HepG2 (cell line): ENCODE results near the gene CREG2. TPM values are rescaled to one million over a fixed set of nuclear protein-coding genes. Genes with fewer than 3 reads are reported as not detected.

Experiments
- ATAC-seq: fragments of 200-7000 bp; cut with Tn5 transposase; 3 replicates; pipeline ENCODE4 v1.9.1; 2020; ENCODE audit warnings: mild to moderate bottlenecking, moderate library complexity
- BruUV-seq: library from RNA; stranded (reverse); fragments of 400-500 nt; replicated peaks from 2 replicates; lab custom pipeline; 2021; lab: Mats Ljungman, UMichigan
- CTCF ChIA-PET: fragments of 300-600 bp; formaldehyde crosslinking; extraction: SDS; loops from one replicate; lab custom pipeline; 2021; ENCODE audit warnings: low total read pairs, inconsistent platforms, low intra/inter-chr PET ratio; lab: Yijun Ruan, JAX
- POLR2A ChIA-PET: fragments of 350-600 bp; sonication (Branson Sonifier 250); formaldehyde crosslinking; loops from one replicate; lab custom pipeline; 2020; ENCODE audit warnings: antibody characterized with exemption, inconsistent platforms; lab: Yijun Ruan, JAX
- DNase-seq: peaks from one replicate; pipeline ENCODE4 v3.0.0-alpha.2; 2015; ENCODE audit warnings: low spot score
- FAIRE-seq: peaks from 3 replicates; lab custom pipeline; 2011; peaks lifted over from hg19 to GRCh38; lab: Jason Lieb, UNC
- H2AFZ ChIP-seq: one replicate; pipeline ENCODE4 v1.6.1; 2011; ENCODE audit warnings: low read length, inconsistent platforms
- H3K27ac ChIP-seq: fragments of 300-600 bp; 3 replicates; pipeline ENCODE4 v1.8.0; 2011; ENCODE audit warnings: mixed run types, mild to moderate bottlenecking, mixed read lengths, low read length, inconsistent platforms; ENCODE audit not compliant: insufficient read depth; ENCODE audit errors: extremely low read length
- H3K27me3 ChIP-seq, 2 experiments: fragments of 200-600 bp in 1 of 2; 2 replicates in 1 of 2; 3 replicates in 1 of 2; pipeline versions ENCODE4 v1.6.0 to v1.8.0; 2011; ENCODE audit warnings: low read length in 2 of 2, mild to moderate bottlenecking in 2 of 2, moderate library complexity in 2 of 2, inconsistent platforms in 1 of 2; ENCODE audit not compliant: insufficient read depth in 2 of 2, control insufficient read depth in 1 of 2
- H3K36me3 ChIP-seq, 2 experiments: fragments of 200-600 bp in 1 of 2; replicated peaks in 1 of 2; 2 replicates in 1 of 2; 3 replicates in 1 of 2; pipeline versions ENCODE4 v1.5.1 to v1.8.0; 2011; ENCODE audit warnings: low read length in 2 of 2, inconsistent platforms in 1 of 2; ENCODE audit not compliant: insufficient read depth in 2 of 2, control insufficient read depth in 1 of 2
- H3K4me1 ChIP-seq: 2 replicates; pipeline ENCODE4 v1.5.1; 2012; ENCODE audit warnings: low read length, inconsistent platforms; ENCODE audit not compliant: insufficient read depth
- H3K4me2 ChIP-seq: 2 replicates; pipeline ENCODE4 v1.6.0; 2011; ENCODE audit warnings: low read depth, low read length, inconsistent platforms
- H3K4me3 ChIP-seq, 3 experiments: fragments of 200-600 bp in 1 of 3; sonication (generic), shearing (Covaris generic) in 1 of 3; replicated peaks in 1 of 3; 2 replicates each; pipeline ENCODE4 v1.5.1; 2011 to 2016; ENCODE audit warnings: low read length in 3 of 3, inconsistent platforms in 2 of 3, low read depth in 2 of 3, mild to moderate bottlenecking in 2 of 3, control low read depth in 1 of 3, mixed read lengths in 1 of 3; ENCODE audit not compliant: insufficient read depth in 1 of 3
- H3K79me2 ChIP-seq: one replicate; pipeline ENCODE4 v1.6.1; 2011; ENCODE audit warnings: low read length, inconsistent platforms; ENCODE audit not compliant: insufficient read depth
- H3K9ac ChIP-seq: 2 replicates; pipeline ENCODE4 v1.6.0; 2011; ENCODE audit warnings: mild to moderate bottlenecking, low read depth, low read length, inconsistent platforms; ENCODE audit not compliant: insufficient read depth
- H3K9me3 ChIP-seq: 2 replicates; pipeline ENCODE4 v1.5.1; 2012; ENCODE audit warnings: mild to moderate bottlenecking, low read length
- H4K20me1 ChIP-seq: 2 replicates; pipeline ENCODE4 v1.6.0; 2011; ENCODE audit warnings: inconsistent platforms, mild to moderate bottlenecking, low read length, moderate library complexity; ENCODE audit not compliant: insufficient read depth
- DMAP1 ChIP-seq: IDR thresholded peaks from 2 replicates; pipeline ENCODE4 v1.6.1; 2016
- FOSL2 ChIP-seq: sonication (generic); formaldehyde crosslinking; IDR thresholded peaks from 2 replicates; pipeline ENCODE4 v1.4.0; 2020; ENCODE audit warnings: missing genetic modification reagents
- HNRNPK ChIP-seq: fragments of 200-400 bp; formaldehyde crosslinking; IDR thresholded peaks from 2 replicates; pipeline ENCODE4 v1.6.1; 2018; ENCODE audit warnings: low read length, low read depth, moderate library complexity, mild to moderate bottlenecking; ENCODE audit not compliant: poor library complexity, severe bottlenecking
- MBD4 ChIP-seq: IDR thresholded peaks from 2 replicates; pipeline ENCODE4 v1.6.1; 2012; ENCODE audit warnings: low read length, inconsistent platforms, borderline replicate concordance
- PCBP2 ChIP-seq: fragments of 200-400 bp; formaldehyde crosslinking; optimal IDR thresholded peaks from 2 replicates; pipeline ENCODE3; 2018; ENCODE audit warnings: low read length, low read depth; ENCODE audit not compliant: poor library complexity, severe bottlenecking
- SMC3 ChIP-seq: IDR thresholded peaks from 2 replicates; pipeline ENCODE4 v1.6.1; 2011; ENCODE audit warnings: low read length, improper control_type of control experiment
- TGIF2 ChIP-seq: IDR thresholded peaks from 2 replicates; pipeline ENCODE4 v1.6.1; 2016; ENCODE audit warnings: control low read depth, missing compliant biosample characterization
- ZFAT ChIP-seq: sonication (generic); formaldehyde crosslinking; conservative IDR thresholded peaks from 2 replicates; pipeline ENCODE4 v1.8.1; 2023; ENCODE audit warnings: missing genetic modification reagents, inconsistent platforms
- ZFP36L1 ChIP-seq: sonication (generic); formaldehyde crosslinking; IDR thresholded peaks from 2 replicates; pipeline ENCODE4 v1.8.0; 2022; ENCODE audit warnings: mild to moderate bottlenecking, missing genetic modification reagents, moderate library complexity
- ZKSCAN1 ChIP-seq: fragments of 150-350 bp; IDR thresholded peaks from 2 replicates; pipeline ENCODE4 v1.6.1; 2014; ENCODE audit warnings: low read length
- WGBS: methylation state at CpG from one replicate; pipeline ENCODE4 v1.1.6; 2017; ENCODE audit warnings: low lambda C conversion rate; 5-methylcytosine and 5-hydroxymethylcytosine counted together
- in situ Hi-C: cut with HindIII; loops from 2 replicates; pipeline ENCODE4 v1.10.0; 2017; ENCODE audit warnings: low pct_unique_long_range_greater_than_20kb; ENCODE audit not compliant: extremely low pct_ligation_motif_present
- intact Hi-C: fragments of 100-400 bp; cut with micrococcal nuclease; formaldehyde crosslinking; loops from one replicate; pipeline ENCODE4 v1.10.0; 2022; ENCODE audit not compliant: unreplicated experiment
- polyA plus RNA-seq, 8 experiments: library from polyadenylated mRNA; depleted of rRNA in 3 of 8; stranded (reverse) in 7 of 8; unstranded in 1 of 8; fragments of >200 nt; fragmentation: Illumina TruSeq in 4 of 8; extraction: Trizol in 4 of 8; gene quantifications; 2 replicates each; pipeline versions ENCODE4 v1.2.1 to v1.2.3, GENCODE V29; 2011 to 2016; ENCODE audit warnings: low read depth in 4 of 8, missing spikeins in 1 of 8, mixed read lengths in 1 of 8; ENCODE audit not compliant: insufficient read depth in 1 of 8
- total RNA-seq, 5 experiments: library from RNA; depleted of rRNA; stranded (reverse); fragments of >200 nt; fragmentation: Illumina TruSeq; extraction: Trizol; gene quantifications; 2 replicates each; pipeline ENCODE4 v1.2.3, GENCODE V29; 2016; ENCODE audit warnings: low read depth in 1 of 5
- TF ChIP-seq, protein P1 (sequence below): sonication (generic); formaldehyde crosslinking; IDR thresholded peaks from 2 replicates; pipeline ENCODE4 v1.8.1; 2023; ENCODE audit warnings: mild to moderate bottlenecking, moderate library complexity, missing genetic modification reagents
- TF ChIP-seq, protein P2 (sequence below): sonication (generic); formaldehyde crosslinking; IDR thresholded peaks from 2 replicates; pipeline ENCODE4 v1.4.0; 2020; ENCODE audit warnings: missing genetic modification reagents

CREG2 gene
- total and polyA plus RNA-seq, 2 of the 13 experiments (the other 11 are each of a cell fraction or from before 2014, with no cell fraction given) = 0.18 to 0.26 TPM

DNA sequence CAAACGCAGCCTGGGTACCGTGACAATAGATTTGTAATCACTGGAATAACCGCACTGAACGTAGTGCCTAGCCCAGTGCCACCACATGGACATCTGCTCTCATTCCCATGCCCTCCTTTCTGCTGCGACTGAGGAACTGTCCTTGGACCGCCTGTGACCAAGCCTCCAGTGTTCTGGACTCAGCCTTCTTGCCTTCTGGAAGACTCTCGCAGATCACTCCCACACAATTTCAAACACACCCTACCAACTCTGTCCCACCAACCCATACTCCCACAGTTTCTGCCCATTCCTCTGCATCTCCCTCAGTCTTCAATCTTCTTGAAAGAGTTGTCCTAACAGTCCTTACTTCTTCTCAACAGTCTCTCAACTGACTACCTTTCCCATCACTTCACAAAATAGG lies 80.9 kb downstream of the CREG2 start (continued):
- TF ChIP-seq TGIF2 (peak; percentile 21; the same call in 1 of the 2 replicates), DMAP1 (CRISPR knock-in tag) (no peak), SMC3 (no peak)

DNA sequence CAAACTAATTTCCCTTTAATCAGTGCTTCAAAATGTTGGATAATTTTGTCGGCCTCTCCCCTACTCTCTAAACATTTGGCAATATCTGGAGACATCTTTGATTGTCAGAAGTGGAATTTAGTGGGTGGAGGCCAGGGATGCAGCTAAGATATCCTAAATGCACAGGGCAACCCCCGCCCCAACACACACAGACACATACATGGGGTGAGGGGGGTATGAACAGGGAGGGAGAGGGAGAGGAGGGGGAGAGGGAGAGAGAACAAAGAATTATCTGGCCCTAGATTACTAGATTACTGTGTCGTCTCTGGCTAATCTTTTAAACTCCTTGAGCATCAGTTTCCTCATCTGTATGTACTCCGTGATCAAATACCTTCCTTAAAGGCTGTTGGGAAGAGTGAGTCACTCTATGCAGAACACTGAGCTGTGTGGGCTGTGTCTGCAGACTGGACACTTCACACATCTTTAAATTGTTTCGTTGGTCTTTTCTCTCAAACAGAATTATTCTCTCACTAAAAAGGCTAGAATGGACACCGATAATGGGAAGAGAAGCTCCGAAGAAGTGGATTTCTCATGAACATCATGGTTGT lies 81.7 kb downstream of the CREG2 start:
- ChIA-PET CTCF (interaction anchor here (0.6 kb wide), 1 partner anchor 25 kb away, joined by 3 read pairs; no protein-coding TSS in a partner anchor), POLR2A (no interaction called here)
- DNase-seq (no peak), ATAC-seq (no peak), FAIRE-seq (no peak)
- in situ Hi-C loops (no loop called here), intact Hi-C loops (loop anchor here (5.0 kb wide), 1 partner anchor 37 kb away; no protein-coding TSS in a partner anchor)
- WGBS = 66% methylated on average over 7 of the region's 7 CpGs
- no TSS peak for BruUV-seq
- Histone ChIP-seq H3K27ac (no peak overlapping the region), H3K4me1 (peaks cover 81% of the 10 kb centered on the region), H3K36me3 (peaks cover 0 to 29% of the 10 kb centered on the region in 2 experiments; a peak in 3 of 5 replicates), H3K4me3 (peak overlapping the region; percentile 76 to 95 (median 93)), H3K4me2 (peak overlapping the region; percentile 82), H3K27me3 (no peaks in the 10 kb centered on the region; a peak in 1 of 5 replicates), H3K9me3 (no peaks in the 10 kb centered on the region), H4K20me1 (peaks cover 61% of the 10 kb centered on the region), H2AFZ (no peak overlapping the region), H3K79me2 (peaks cover 78% of the 10 kb centered on the region), H3K9ac (peak overlapping the region; percentile 98)
- TF ChIP-seq ZFAT (CRISPR knock-in tag) = no peak
- peak; percentile 60 for TF ChIP-seq FOSL2 (CRISPR knock-in tag)
- peak; percentile 56; the same call in 1 of the 2 replicates for TF ChIP-seq MBD4
- TF ChIP-seq, protein P1, sequence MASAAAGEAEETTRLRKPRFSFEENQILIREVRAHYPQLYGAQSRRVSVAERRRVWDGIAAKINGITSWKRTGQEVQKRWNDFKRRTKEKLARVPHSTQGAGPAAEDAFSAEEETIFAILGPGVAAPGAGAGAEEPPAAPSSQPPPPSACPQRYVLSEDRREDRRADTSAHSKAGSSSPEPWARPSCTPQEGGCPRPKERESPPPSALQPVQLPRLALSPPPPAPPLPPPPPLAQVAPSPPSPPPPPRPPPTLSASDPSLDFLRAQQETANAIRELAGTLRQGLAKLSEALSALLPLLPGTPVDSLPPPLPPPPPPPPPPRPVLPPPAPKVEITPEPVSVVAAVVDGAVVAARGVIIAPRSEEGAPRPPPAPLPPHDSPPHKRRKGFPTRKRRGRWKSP (CRISPR knock-in tag) = 0 out of 2 replicates have a peak, but pooled peaks have one; percentile 19
- TF ChIP-seq, protein P2, sequence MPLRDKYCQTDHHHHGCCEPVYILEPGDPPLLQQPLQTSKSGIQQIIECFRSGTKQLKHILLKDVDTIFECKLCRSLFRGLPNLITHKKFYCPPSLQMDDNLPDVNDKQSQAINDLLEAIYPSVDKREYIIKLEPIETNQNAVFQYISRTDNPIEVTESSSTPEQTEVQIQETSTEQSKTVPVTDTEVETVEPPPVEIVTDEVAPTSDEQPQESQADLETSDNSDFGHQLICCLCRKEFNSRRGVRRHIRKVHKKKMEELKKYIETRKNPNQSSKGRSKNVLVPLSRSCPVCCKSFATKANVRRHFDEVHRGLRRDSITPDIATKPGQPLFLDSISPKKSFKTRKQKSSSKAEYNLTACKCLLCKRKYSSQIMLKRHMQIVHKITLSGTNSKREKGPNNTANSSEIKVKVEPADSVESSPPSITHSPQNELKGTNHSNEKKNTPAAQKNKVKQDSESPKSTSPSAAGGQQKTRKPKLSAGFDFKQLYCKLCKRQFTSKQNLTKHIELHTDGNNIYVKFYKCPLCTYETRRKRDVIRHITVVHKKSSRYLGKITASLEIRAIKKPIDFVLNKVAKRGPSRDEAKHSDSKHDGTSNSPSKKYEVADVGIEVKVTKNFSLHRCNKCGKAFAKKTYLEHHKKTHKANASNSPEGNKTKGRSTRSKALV (CRISPR knock-in tag) = no peak
- 0 out of 2 replicates have a peak, but pooled peaks have one; percentile 5 for TF ChIP-seq ZFP36L1 (CRISPR knock-in tag)
- peak; percentile 72 for TF ChIP-seq HNRNPK
- peak; percentile 66 for TF ChIP-seq PCBP2
- no peak for TF ChIP-seq ZKSCAN1
